Chondrocyte (in vitro differentiated cells): ENCODE data around the gene IGLON5. TPM values are rescaled to one million over a fixed set of nuclear protein-coding genes. Genes with fewer than 3 reads are reported as not detected.

Experiments used
- DNase-seq: peaks from one replicate; pipeline ENCODE4 v3.0.0; 2021; ENCODE audit warnings: mixed read lengths, low spot score
- H3K27ac Mint-ChIP-seq: one replicate; pipeline ENCODE4 v1.8.0; 2021; ENCODE audit warnings: mild to moderate bottlenecking, moderate library complexity, mixed read lengths; ENCODE audit not compliant: unreplicated experiment
- H3K27me3 Mint-ChIP-seq: 2 replicates; pipeline ENCODE4 v1.8.0; 2021; ENCODE audit warnings: low read depth, mixed read lengths
- H3K36me3 Mint-ChIP-seq: 2 replicates; pipeline ENCODE4 v1.8.0; 2021; ENCODE audit warnings: low read depth, mixed read lengths
- H3K4me1 Mint-ChIP-seq: 2 replicates; pipeline ENCODE4 v1.8.0; 2021; ENCODE audit warnings: low read depth, mild to moderate bottlenecking, mixed read lengths
- H3K4me3 Mint-ChIP-seq: one replicate; pipeline ENCODE4 v1.8.0; 2021; ENCODE audit warnings: mild to moderate bottlenecking, moderate library complexity, mixed read lengths; ENCODE audit not compliant: unreplicated experiment
- H3K9me3 Mint-ChIP-seq: 2 replicates; pipeline ENCODE4 v1.8.0; 2021; ENCODE audit warnings: low read depth, mixed read lengths
- total RNA-seq: library from RNA; stranded (reverse); gene quantifications from 3 replicates; pipeline ENCODE4 v1.2.1, GENCODE V29; 2021
- TF ChIP-seq, protein P1 (sequence below): fragments of 200-600 bp; sonication (generic); IDR thresholded peaks from 2 replicates; pipeline ENCODE4 v1.5.0; 2021; ENCODE audit warnings: antibody characterized with exemption, mild to moderate bottlenecking, moderate library complexity

The IGLON5 gene
- total RNA-seq, 1 donor from 2014 or later: 0.07 TPM

DNA sequence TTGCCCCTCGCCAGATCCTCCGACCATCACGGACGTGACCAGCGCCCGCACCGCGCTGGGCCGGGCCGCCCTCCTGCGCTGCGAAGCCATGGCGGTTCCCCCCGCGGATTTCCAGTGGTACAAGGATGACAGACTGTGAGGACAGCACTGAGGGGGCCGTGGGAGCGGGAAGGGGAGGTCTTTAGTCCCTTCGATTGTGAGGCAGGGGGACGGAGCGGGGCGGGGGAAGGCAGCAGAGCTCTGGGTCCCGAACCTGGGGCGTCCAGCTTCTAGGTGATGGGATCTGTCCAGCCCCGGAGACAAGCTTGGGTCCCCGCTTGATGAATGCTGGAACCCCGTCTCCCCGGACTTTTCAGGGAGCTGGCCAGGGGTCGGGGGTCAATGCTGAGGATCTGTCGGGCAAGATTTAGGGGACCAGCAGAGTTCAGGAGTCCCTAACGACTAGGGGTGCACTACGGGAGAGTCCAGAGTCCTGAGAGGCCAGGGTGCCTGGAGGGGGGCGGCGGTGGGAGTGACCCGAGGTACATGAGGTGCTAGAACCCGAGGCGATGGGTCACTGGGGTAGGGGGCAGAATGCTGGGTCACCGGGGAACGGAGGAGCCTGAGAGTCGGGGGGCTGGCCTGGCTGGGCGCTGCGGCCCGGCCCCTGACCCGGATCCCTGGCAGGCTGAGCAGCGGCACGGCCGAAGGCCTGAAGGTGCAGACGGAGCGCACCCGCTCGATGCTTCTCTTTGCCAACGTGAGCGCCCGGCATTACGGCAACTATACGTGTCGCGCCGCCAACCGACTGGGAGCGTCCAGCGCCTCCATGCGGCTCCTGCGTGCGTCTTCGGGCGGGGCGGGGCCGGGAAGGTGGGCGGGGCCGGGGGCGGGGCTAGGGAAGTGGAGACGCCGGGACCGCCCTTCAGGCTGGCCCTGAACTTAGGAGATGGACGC lies 15.9 kb downstream of the IGLON5 start:
- TF ChIP-seq, protein P1, sequence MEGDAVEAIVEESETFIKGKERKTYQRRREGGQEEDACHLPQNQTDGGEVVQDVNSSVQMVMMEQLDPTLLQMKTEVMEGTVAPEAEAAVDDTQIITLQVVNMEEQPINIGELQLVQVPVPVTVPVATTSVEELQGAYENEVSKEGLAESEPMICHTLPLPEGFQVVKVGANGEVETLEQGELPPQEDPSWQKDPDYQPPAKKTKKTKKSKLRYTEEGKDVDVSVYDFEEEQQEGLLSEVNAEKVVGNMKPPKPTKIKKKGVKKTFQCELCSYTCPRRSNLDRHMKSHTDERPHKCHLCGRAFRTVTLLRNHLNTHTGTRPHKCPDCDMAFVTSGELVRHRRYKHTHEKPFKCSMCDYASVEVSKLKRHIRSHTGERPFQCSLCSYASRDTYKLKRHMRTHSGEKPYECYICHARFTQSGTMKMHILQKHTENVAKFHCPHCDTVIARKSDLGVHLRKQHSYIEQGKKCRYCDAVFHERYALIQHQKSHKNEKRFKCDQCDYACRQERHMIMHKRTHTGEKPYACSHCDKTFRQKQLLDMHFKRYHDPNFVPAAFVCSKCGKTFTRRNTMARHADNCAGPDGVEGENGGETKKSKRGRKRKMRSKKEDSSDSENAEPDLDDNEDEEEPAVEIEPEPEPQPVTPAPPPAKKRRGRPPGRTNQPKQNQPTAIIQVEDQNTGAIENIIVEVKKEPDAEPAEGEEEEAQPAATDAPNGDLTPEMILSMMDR: peak; percentile 10
- DNase-seq: no peak
- peaks cover 2% of the 10 kb centered on the region for H3K4me1 Mint-ChIP-seq
- H3K27me3 Mint-ChIP-seq: peaks cover 17% of the 10 kb centered on the region
- no peak overlapping the region for H3K4me3 Mint-ChIP-seq
- peaks cover 11% of the 10 kb centered on the region for H3K36me3 Mint-ChIP-seq
- H3K27ac Mint-ChIP-seq: no peak overlapping the region
- peaks cover 3% of the 10 kb centered on the region for H3K9me3 Mint-ChIP-seq

DNA sequence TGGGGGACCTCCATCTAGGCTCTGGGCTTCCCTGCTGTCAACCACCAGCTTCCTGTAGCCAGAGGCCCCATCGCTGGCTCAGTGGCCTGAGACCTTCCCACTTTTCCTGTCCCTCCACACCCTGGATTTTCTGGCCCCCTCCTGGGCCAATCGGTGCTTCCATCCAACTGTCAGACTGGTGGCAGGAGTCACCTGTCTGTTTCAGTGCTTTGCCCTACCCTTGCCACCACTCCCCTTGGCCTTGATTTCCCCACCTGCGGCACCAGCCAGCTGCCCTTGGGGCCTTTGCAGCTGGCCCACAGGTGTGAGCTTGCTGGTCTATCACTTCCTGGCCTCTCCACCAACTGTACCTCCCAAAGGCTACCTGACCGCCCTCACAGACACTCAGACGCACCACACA lies 18.0 kb downstream of the IGLON5 start:
- Mint-ChIP-seq H3K9me3 (peaks cover 3% of the 10 kb centered on the region), H3K27ac (no peak overlapping the region), H3K27me3 (peaks cover 2% of the 10 kb centered on the region), H3K4me1 (peaks cover 2% of the 10 kb centered on the region), H3K36me3 (peaks cover 11% of the 10 kb centered on the region), H3K4me3 (no peak overlapping the region)
- TF ChIP-seq, protein P1: no peak
- DNase-seq: peak; percentile 44

DNA sequence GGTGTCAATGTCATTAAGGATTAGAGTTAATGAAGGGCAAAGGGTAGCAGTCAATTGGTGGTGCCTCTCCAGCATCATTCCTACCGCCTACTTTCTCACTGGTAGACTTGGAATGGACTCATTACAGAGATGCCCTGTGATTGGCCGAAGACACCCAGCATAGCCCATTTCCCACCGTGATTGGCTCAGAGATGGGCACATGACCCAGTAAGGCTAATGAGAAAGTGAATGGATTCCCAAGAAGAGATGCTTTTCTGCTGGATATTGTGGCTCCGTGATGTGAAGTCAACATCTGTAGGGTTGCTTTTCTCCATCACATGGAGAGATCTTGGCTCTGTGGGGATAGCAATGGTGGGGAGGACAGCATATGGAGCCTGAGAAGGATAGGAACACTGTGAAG lies 18.9 kb downstream of the IGLON5 start:
- DNase-seq: peak; percentile 21
- H3K27ac Mint-ChIP-seq: no peak overlapping the region
- H3K36me3 Mint-ChIP-seq: peaks cover 15% of the 10 kb centered on the region
- H3K27me3 Mint-ChIP-seq: peaks cover 2% of the 10 kb centered on the region
- H3K4me1 Mint-ChIP-seq: peaks cover 2% of the 10 kb centered on the region
- H3K4me3 Mint-ChIP-seq: no peak overlapping the region
- TF ChIP-seq, protein P1: no peak
- peaks cover 3% of the 10 kb centered on the region for H3K9me3 Mint-ChIP-seq

DNA sequence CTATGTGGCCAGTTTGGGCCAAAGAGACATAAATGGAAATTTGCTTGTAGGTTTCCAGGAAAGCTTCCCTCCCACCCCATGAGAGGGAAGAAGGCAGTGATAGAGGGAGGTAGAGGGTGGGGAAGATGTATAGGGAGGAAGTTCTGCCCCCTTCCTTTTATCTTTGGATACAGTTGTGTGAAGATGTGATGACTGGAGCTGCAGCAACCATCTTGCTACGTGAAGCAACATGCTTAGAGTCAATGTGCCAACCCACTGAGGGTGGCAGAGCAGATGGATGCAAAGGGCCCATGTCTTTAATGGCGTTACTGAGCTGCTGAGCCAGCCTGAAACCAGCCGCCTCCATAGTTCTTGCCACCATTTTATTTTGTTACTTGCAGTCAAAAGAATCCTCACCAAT lies 19.7 kb downstream of the IGLON5 start:
- H3K4me1 Mint-ChIP-seq: peaks cover 2% of the 10 kb centered on the region
- H3K36me3 Mint-ChIP-seq: peaks cover 15% of the 10 kb centered on the region
- no peak for DNase-seq
- H3K27me3 Mint-ChIP-seq: peaks cover 2% of the 10 kb centered on the region
- TF ChIP-seq, protein P1: no peak
- H3K9me3 Mint-ChIP-seq: peaks cover 3% of the 10 kb centered on the region
- no peak overlapping the region for H3K4me3 Mint-ChIP-seq
- H3K27ac Mint-ChIP-seq: no peak overlapping the region

DNA sequence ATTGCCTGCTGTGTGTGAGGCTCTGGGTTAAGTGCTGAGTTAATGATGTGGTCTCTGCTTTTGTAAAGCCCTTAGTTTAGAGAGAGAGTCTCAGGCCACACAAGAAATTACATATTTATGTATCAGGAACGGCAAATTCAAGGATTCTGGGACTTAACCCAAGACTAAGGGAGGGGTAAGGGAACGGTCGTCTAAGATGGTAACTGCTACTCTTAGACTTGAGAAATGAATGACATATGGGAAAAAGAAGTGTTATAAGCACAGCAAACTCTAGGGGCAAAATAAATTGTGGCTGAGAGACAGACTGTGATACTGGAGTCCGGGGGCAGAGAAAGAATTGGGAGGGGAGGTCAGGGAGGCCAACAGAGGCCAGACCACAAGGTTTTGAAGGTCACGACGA lies 20.3 kb downstream of the IGLON5 start:
- H3K4me1 Mint-ChIP-seq: peaks cover 2% of the 10 kb centered on the region
- peaks cover 3% of the 10 kb centered on the region for H3K9me3 Mint-ChIP-seq
- DNase-seq: no peak
- no peak overlapping the region for H3K4me3 Mint-ChIP-seq
- H3K27ac Mint-ChIP-seq: no peak overlapping the region
- H3K27me3 Mint-ChIP-seq: peaks cover 2% of the 10 kb centered on the region
- peaks cover 15% of the 10 kb centered on the region for H3K36me3 Mint-ChIP-seq
- TF ChIP-seq, protein P1: no peak
